ENCODE results near the gene TBR1. TPM values are rescaled to one million over a fixed set of nuclear protein-coding genes. Genes with fewer than 3 reads are reported as not detected.

Gene TBR1
- total and polyA plus RNA-seq, 8 donors, result under 0.01 TPM; not detected in 7

DNA sequence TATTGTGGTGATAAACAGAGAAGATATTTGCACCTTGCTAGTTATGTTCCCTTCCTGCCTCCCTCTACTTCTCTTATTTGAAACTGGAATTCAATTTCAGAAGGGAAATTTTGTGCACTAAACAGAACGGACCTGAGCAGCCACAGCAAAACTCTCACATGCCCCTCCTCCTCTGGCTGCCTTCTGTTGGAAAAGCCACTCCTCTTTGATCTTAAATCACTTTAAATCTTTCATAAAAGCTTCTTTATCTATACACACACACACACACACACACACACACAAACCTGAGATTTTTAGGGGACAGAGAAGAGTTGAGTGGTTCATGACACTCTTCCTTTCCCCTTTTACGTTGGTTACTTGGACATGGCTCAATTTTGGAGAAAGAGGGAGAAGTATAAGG lies 5.6 kb downstream of the TBR1 start:
- WGBS, 2 donors, result 51 to 60% methylated on average over 2 of the region's 2 CpGs
- peaks cover 3 to 13% (median 4%) of the 10 kb centered on the region in 3 donors for H3K4me1 ChIP-seq
- intact Hi-C loops (cut with DNase I), result no loop called here
- H3K27me3 ChIP-seq, result peaks cover 10 to 84% (median 30%) of the 10 kb centered on the region in 4 donors
- H3K27ac ChIP-seq, result no peak overlapping the region
- no peaks in the 10 kb centered on the region for H3K36me3 ChIP-seq
- TF ChIP-seq, protein P1, sequence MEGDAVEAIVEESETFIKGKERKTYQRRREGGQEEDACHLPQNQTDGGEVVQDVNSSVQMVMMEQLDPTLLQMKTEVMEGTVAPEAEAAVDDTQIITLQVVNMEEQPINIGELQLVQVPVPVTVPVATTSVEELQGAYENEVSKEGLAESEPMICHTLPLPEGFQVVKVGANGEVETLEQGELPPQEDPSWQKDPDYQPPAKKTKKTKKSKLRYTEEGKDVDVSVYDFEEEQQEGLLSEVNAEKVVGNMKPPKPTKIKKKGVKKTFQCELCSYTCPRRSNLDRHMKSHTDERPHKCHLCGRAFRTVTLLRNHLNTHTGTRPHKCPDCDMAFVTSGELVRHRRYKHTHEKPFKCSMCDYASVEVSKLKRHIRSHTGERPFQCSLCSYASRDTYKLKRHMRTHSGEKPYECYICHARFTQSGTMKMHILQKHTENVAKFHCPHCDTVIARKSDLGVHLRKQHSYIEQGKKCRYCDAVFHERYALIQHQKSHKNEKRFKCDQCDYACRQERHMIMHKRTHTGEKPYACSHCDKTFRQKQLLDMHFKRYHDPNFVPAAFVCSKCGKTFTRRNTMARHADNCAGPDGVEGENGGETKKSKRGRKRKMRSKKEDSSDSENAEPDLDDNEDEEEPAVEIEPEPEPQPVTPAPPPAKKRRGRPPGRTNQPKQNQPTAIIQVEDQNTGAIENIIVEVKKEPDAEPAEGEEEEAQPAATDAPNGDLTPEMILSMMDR (IDR thresholded peaks at IDR 0.05), result no peak
- FAIRE-seq (no peak), ATAC-seq (no peak), DNase-seq (no peak)
- no peak overlapping the region for H3K4me3 ChIP-seq
- H3K9me3 ChIP-seq, result no peaks in the 10 kb centered on the region

GRCh38 chr2:161422816-161423403 lies 6.8 kb downstream of the TBR1 start:
- no peak for DNase-seq
- TF ChIP-seq, protein P1 (IDR thresholded peaks at IDR 0.05), result no peak
- no peaks in the 10 kb centered on the region for H3K9me3 ChIP-seq
- no peak for FAIRE-seq
- H3K4me1 ChIP-seq, result peaks cover 3 to 8% (median 4%) of the 10 kb centered on the region in 3 donors
- no peak for ATAC-seq
- intact Hi-C loops (cut with DNase I), result no loop called here
- no peak overlapping the region for H3K4me3 ChIP-seq
- H3K27ac ChIP-seq, result no peak overlapping the region
- no peaks in the 10 kb centered on the region for H3K36me3 ChIP-seq
- WGBS, 2 donors, result 32 to 43% methylated on average over 11 of the region's 11 CpGs
- peaks cover 6 to 84% (median 26%) of the 10 kb centered on the region in 4 donors for H3K27me3 ChIP-seq

DNA sequence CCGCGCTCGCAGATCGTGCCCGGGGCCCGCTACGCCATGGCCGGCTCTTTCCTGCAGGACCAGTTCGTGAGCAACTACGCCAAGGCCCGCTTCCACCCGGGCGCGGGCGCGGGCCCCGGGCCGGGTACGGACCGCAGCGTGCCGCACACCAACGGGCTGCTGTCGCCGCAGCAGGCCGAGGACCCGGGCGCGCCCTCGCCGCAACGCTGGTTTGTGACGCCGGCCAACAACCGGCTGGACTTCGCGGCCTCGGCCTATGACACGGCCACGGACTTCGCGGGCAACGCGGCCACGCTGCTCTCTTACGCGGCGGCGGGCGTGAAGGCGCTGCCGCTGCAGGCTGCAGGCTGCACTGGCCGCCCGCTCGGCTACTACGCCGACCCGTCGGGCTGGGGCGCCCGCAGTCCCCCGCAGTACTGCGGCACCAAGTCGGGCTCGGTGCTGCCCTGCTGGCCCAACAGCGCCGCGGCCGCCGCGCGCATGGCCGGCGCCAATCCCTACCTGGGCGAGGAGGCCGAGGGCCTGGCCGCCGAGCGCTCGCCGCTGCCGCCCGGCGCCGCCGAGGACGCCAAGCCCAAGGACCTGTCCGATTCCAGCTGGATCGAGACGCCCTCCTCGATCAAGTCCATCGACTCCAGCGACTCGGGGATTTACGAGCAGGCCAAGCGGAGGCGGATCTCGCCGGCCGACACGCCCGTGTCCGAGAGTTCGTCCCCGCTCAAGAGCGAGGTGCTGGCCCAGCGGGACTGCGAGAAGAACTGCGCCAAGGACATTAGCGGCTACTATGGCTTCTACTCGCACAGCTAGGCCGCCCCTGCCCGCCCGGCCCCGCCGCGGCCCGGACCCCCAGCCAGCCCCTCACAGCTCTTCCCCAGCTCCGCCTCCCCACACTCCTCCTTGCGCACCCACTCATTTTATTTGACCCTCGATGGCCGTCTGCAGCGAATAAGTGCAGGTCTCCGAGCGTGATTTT lies 7.6 kb downstream of the TBR1 start:
- WGBS, 2 donors, result 8% methylated on average over 112 to 125 of the region's 125 CpGs
- DNase-seq, result peak in 2 of 6 donors; percentile 65

DNA sequence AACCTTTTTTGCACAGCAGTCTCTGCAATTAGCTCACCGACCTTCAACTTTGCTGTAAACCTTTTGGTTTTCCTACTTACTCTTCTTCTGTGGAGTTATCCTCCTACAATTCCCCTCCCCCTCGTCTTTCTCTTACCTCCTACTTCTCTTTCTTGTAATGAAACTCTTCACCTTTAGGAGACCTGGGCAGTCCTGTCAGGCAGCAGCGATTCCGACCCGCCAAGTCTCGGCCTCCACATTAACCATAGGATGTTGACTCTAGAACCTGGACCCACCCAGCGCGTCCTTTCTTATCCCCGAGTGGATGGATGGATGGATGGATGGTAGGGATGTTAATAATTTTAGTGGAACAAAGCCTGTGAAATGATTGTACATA lies 8.3 kb downstream of the TBR1 start:
- Histone ChIP-seq H3K27ac (no peak overlapping the region), H3K4me3 (peak overlapping the region in 1 of 4 donors; percentile 41), H3K36me3 (no peaks in the 10 kb centered on the region), H3K9me3 (no peaks in the 10 kb centered on the region), H3K27me3 (peaks cover 4 to 81% (median 28%) of the 10 kb centered on the region in 4 donors), H3K4me1 (peaks cover 0 to 2% (median 0%) of the 10 kb centered on the region in 3 donors)
- 17 to 20% methylated on average over 9 of the region's 9 CpGs for WGBS, 2 donors
- intact Hi-C loops (cut with DNase I), result no loop called here
- no peak for DNase-seq
- TF ChIP-seq, protein P1 (IDR thresholded peaks at IDR 0.05), result no peak
- ATAC-seq, result no peak
- no peak for FAIRE-seq

More for the DNA sequence above, 7.6 kb downstream of the TBR1 start:
- no peaks in the 10 kb centered on the region for H3K9me3 ChIP-seq
- intact Hi-C loops (cut with DNase I), result no loop called here
- no peak overlapping the region for H3K27ac ChIP-seq
- FAIRE-seq (no peak), ATAC-seq (peak in 3 of 4 donors; percentile 50 to 84 (median 66))
- H3K27me3 ChIP-seq, result peaks cover 5 to 86% (median 29%) of the 10 kb centered on the region in 4 donors
- H3K4me1 ChIP-seq, result peaks cover 2 to 8% (median 3%) of the 10 kb centered on the region in 3 donors
- TF ChIP-seq, protein P1 (IDR thresholded peaks at IDR 0.05), result no peak
- H3K36me3 ChIP-seq, result no peaks in the 10 kb centered on the region
- H3K4me3 ChIP-seq, result peak overlapping the region in 1 of 4 donors; percentile 41

Data from pancreas (tissue), 10 donors.